Activated CD8-positive, alpha-beta memory T cell treated with anti-CD3 and anti-CD28 coated beads, Interleukin-2, amount 50 U/mL, for 24 hours (primary cell): ENCODE measurements around the gene LTV1.

Experiments used
- DNase-seq: peaks from one replicate; pipeline ENCODE4 v3.0.0-alpha.2; 2020; ENCODE audit errors: extremely low read depth

LTV1 gene

GRCh38 chr6:143885116-143885515, 42.0 kb downstream of the LTV1 start:
- no peak for DNase-seq

GRCh38 chr6:143894655-143895054, 51.5 kb downstream of the LTV1 start:
- DNase-seq = no peak

- DNase-seq = no peak
Observed at GRCh38 chr6:143896126-143896860, 53.2 kb downstream of the LTV1 start.

- DNase-seq = no peak
Observed at GRCh38 chr6:143900358-143900757, 57.2 kb downstream of the LTV1 start.

- DNase-seq = no peak
Observed at GRCh38 chr6:143901885-143902750, 59.0 kb downstream of the LTV1 start.

- no peak for DNase-seq
Observed at GRCh38 chr6:143902827-143903226, 59.7 kb downstream of the LTV1 start.

GRCh38 chr6:143911028-143911427, 67.9 kb downstream of the LTV1 start:
- no peak for DNase-seq

- no peak for DNase-seq
Observed at GRCh38 chr6:143912671-143913070, 69.5 kb downstream of the LTV1 start.
